GM21576 (cell line): Measurements from ENCODE around the gene P3H2.
A peak's percentile ranks its signal among the peaks of the same experiment; 100 is the strongest.

ENCODE experiments used
- ATAC-seq: cut with Tn5 transposase; IDR thresholded peaks from one replicate; pipeline ENCODE4 v1.9.1; 2021; ENCODE audit warnings: mild to moderate bottlenecking, moderate library complexity; ENCODE audit not compliant: unreplicated experiment

P3H2 gene

GRCh38 chr3:190056742-190057141 is 64.0 kb downstream of the P3H2 start:
- no peak for ATAC-seq

GRCh38 chr3:190055773-190056172 is 64.9 kb downstream of the P3H2 start:
- ATAC-seq: no peak

- ATAC-seq: no peak
Measured at GRCh38 chr3:190053919-190054672, 66.6 kb downstream of the P3H2 start.

GRCh38 chr3:190051641-190052040 is 69.1 kb downstream of the P3H2 start:
- ATAC-seq: no peak

- ATAC-seq: no peak
Measured at GRCh38 chr3:190048932-190049441, 71.7 kb downstream of the P3H2 start.

- ATAC-seq: no peak
Measured at GRCh38 chr3:190044974-190045373, 75.7 kb downstream of the P3H2 start.

- ATAC-seq: no peak
Measured at GRCh38 chr3:190044142-190044541, 76.6 kb downstream of the P3H2 start.

- no peak for ATAC-seq
Measured at GRCh38 chr3:190043741-190044140, 77.0 kb downstream of the P3H2 start.

GRCh38 chr3:190042558-190042957 is 78.1 kb downstream of the P3H2 start:
- no peak for ATAC-seq

- ATAC-seq: peak; percentile 57
Measured at GRCh38 chr3:190041333-190042041, 79.2 kb downstream of the P3H2 start.

- ATAC-seq: no peak
Measured at GRCh38 chr3:190040145-190040544, 80.6 kb downstream of the P3H2 start.

- ATAC-seq: no peak
Measured at GRCh38 chr3:190038050-190038933, 82.4 kb downstream of the P3H2 start.

- ATAC-seq: no peak
Measured at GRCh38 chr3:190036631-190037030, 84.1 kb downstream of the P3H2 start.

- no peak for ATAC-seq
Measured at GRCh38 chr3:190034446-190034845, 86.3 kb downstream of the P3H2 start.

- ATAC-seq: no peak
Measured at GRCh38 chr3:190032923-190033322, 87.8 kb downstream of the P3H2 start.

- no peak for ATAC-seq
Measured at GRCh38 chr3:190031887-190032752, 88.6 kb downstream of the P3H2 start.

- no peak for ATAC-seq
Measured at GRCh38 chr3:190027116-190027515, 93.6 kb downstream of the P3H2 start.

GRCh38 chr3:190026154-190026553 is 94.5 kb downstream of the P3H2 start:
- no peak for ATAC-seq

- no peak for ATAC-seq
Measured at GRCh38 chr3:190024912-190025311, 95.8 kb downstream of the P3H2 start.

GRCh38 chr3:190019844-190020243 is 100.9 kb downstream of the P3H2 start:
- no peak for ATAC-seq
